HCT116 (cell line): ENCODE results near the gene IL15. TPM values are rescaled to one million over a fixed set of nuclear protein-coding genes. Genes with fewer than 3 reads are reported as not detected.

Source experiments
- ATAC-seq: fragments of 200-7000 bp; cut with Tn5 transposase; 2 replicates; pipeline ENCODE4 v1.9.1; 2020; ENCODE audit warnings: mild to moderate bottlenecking, moderate library complexity
- BruUV-seq: library from RNA; stranded (reverse); fragments of 400-500 nt; replicated peaks from 2 replicates; lab custom pipeline; 2021; lab: Mats Ljungman, UMichigan
- CTCF ChIA-PET: fragments of 300-600 bp; sonication (Branson Sonifier 250); formaldehyde crosslinking; loops from one replicate; lab custom pipeline; 2021; ENCODE audit warnings: antibody characterized with exemption; lab: Charles Lee
- POLR2A ChIA-PET: fragments of 300-600, 350-600 bp; sonication (Branson Sonifier 250); formaldehyde crosslinking; loops from one replicate; lab custom pipeline; 2021; ENCODE audit warnings: antibody characterized with exemption; lab: Charles Lee
- RAD21 ChIA-PET, 2 experiments: fragments of 300-600 bp; sonication (Branson Sonifier 250); formaldehyde crosslinking; loops; one replicate each; lab custom pipeline; 2023; ENCODE audit warnings: low total read pairs in 2 of 2; ENCODE audit not compliant: uncharacterized antibody in 2 of 2, unreplicated experiment in 2 of 2, low non-redundant PET in 1 of 2; lab: Charles Lee
- DNase-seq: peaks from one replicate; pipeline ENCODE4 v3.0.0-alpha.2; 2010; ENCODE audit warnings: low read depth, low spot score
- H2AFZ ChIP-seq: fragments of 200-600 bp; shearing (Covaris generic), sonication (generic); 2 replicates; pipeline ENCODE4 v1.6.1; 2017; ENCODE audit warnings: low read depth, mixed run types, mixed read lengths, antibody characterized with exemption, low read length; ENCODE audit not compliant: poor library complexity, severe bottlenecking
- H3K27ac ChIP-seq: 2 replicates; pipeline ENCODE4 v1.5.1; 2012; ENCODE audit warnings: low read depth, low read length
- H3K27me3 ChIP-seq: fragments of 200-600 bp; sonication (generic); 2 replicates; pipeline ENCODE4 v1.6.1; 2016; ENCODE audit warnings: mixed run types, low read length, mixed read lengths; ENCODE audit not compliant: insufficient read depth
- H3K36me3 ChIP-seq, 2 experiments: fragments of 200-500 bp in 1 of 2; fragments of 200-600 bp in 1 of 2; sonication (Bioruptor generic) in 1 of 2; sonication (generic) in 1 of 2; 2 replicates each; pipeline versions ENCODE4 v1.5.1 to v1.6.1; 2014 to 2016; ENCODE audit warnings: low read length in 2 of 2, inconsistent platforms in 1 of 2, mixed read lengths in 1 of 2, mixed run types in 1 of 2; ENCODE audit not compliant: insufficient read depth in 2 of 2, control insufficient read depth in 1 of 2
- H3K4me1 ChIP-seq, 2 experiments: fragments of 200-600 bp in 1 of 2; sonication (generic) in 1 of 2; 2 replicates each; pipeline versions ENCODE4 v1.5.1 to v1.6.1; 2012 to 2017; ENCODE audit warnings: low read length in 2 of 2, inconsistent platforms in 1 of 2, mild to moderate bottlenecking in 1 of 2, mixed read lengths in 1 of 2, mixed run types in 1 of 2, moderate library complexity in 1 of 2; ENCODE audit not compliant: insufficient read depth in 2 of 2, control insufficient read depth in 1 of 2
- H3K4me2 ChIP-seq: fragments of 200-600 bp; sonication (generic); 2 replicates; pipeline ENCODE4 v1.6.1; 2017; ENCODE audit warnings: mixed run types, low read length, mixed read lengths
- H3K4me3 ChIP-seq, 2 experiments: fragments of 200-600 bp in 1 of 2; sonication (generic) in 1 of 2; replicated peaks in 1 of 2; 2 replicates each; pipeline ENCODE4 v1.5.1; 2011 to 2016; ENCODE audit warnings: low read length in 2 of 2, control low read depth in 1 of 2, low read depth in 1 of 2, mild to moderate bottlenecking in 1 of 2, mixed read lengths in 1 of 2, mixed run types in 1 of 2
- H3K79me2 ChIP-seq: fragments of 200-600 bp; sonication (generic); 2 replicates; pipeline ENCODE4 v1.6.1; 2017; ENCODE audit warnings: mild to moderate bottlenecking, mixed run types, low read length, moderate library complexity, mixed read lengths; ENCODE audit not compliant: insufficient read depth
- H3K9ac ChIP-seq: fragments of 200-600 bp; sonication (generic); 2 replicates; pipeline ENCODE4 v1.6.1; 2016; ENCODE audit warnings: low read length, mixed read lengths
- H3K9me2 ChIP-seq: fragments of 200-600 bp; sonication (generic), shearing (Covaris generic); 2 replicates; pipeline ENCODE4 v1.6.1; 2017; ENCODE audit warnings: mixed run types, mild to moderate bottlenecking, moderate library complexity; ENCODE audit not compliant: insufficient read depth
- H3K9me3 ChIP-seq, 2 experiments: fragments of 200-500 bp in 1 of 2; fragments of 200-600 bp in 1 of 2; sonication (Bioruptor generic) in 1 of 2; sonication (generic) in 1 of 2; 2 replicates each; pipeline ENCODE4 v1.6.1; 2014 to 2017; ENCODE audit warnings: low read length in 2 of 2, mixed read lengths in 2 of 2, inconsistent platforms in 1 of 2, low read depth in 1 of 2, mild to moderate bottlenecking in 1 of 2, mixed run types in 1 of 2, moderate library complexity in 1 of 2; ENCODE audit not compliant: control insufficient read depth in 1 of 2, insufficient read depth in 1 of 2
- H4K20me1 ChIP-seq: fragments of 200-600 bp; sonication (generic), shearing (Covaris generic); 2 replicates; pipeline ENCODE4 v1.6.1; 2017; ENCODE audit warnings: mixed run types, mild to moderate bottlenecking, moderate library complexity; ENCODE audit not compliant: insufficient read depth
- ATF3 ChIP-seq: IDR thresholded peaks from 2 replicates; pipeline ENCODE4 v1.6.1; 2012
- CBX3 ChIP-seq: IDR thresholded peaks from 2 replicates; pipeline ENCODE4 v1.6.1; 2012; ENCODE audit warnings: low read depth
- CEBPB ChIP-seq: IDR thresholded peaks from 2 replicates; pipeline ENCODE4 v1.6.1; 2012; ENCODE audit warnings: low read depth
- ELF1 ChIP-seq: IDR thresholded peaks from 2 replicates; pipeline ENCODE4 v1.6.1; 2012; ENCODE audit warnings: low read depth, borderline replicate concordance
- EZH2phosphoT487 ChIP-seq: fragments of 200-600 bp; IDR thresholded peaks from 2 replicates; pipeline ENCODE4 v1.6.1; 2018; ENCODE audit warnings: antibody characterized with exemption, borderline replicate concordance
- FOSL1 ChIP-seq: IDR thresholded peaks from 2 replicates; pipeline ENCODE4 v1.6.1; 2012; ENCODE audit warnings: low read depth
- MAX ChIP-seq: IDR thresholded peaks from 2 replicates; pipeline ENCODE4 v1.6.1; 2012
- POLR2A ChIP-seq: IDR thresholded peaks from 2 replicates; pipeline ENCODE4 v1.7.0; 2011; ENCODE audit warnings: borderline replicate concordance; ENCODE audit not compliant: insufficient read depth, insufficient read length; ENCODE audit errors: extremely low read depth
- POLR2AphosphoS5 ChIP-seq: IDR thresholded peaks from 2 replicates; pipeline ENCODE4 v1.6.1; 2011; ENCODE audit warnings: mild to moderate bottlenecking, low read depth, low read length, moderate library complexity
- RAD21 ChIP-seq: IDR thresholded peaks from 2 replicates; pipeline ENCODE4 v1.6.1; 2012; ENCODE audit warnings: low read depth, mild to moderate bottlenecking
- REST ChIP-seq: IDR thresholded peaks from 2 replicates; pipeline ENCODE4 v1.6.1; 2012; ENCODE audit warnings: low read depth
- SIN3A ChIP-seq: IDR thresholded peaks from 2 replicates; pipeline ENCODE4 v1.6.1; 2012; ENCODE audit warnings: low read depth
- SP1 ChIP-seq: IDR thresholded peaks from 2 replicates; pipeline ENCODE4 v1.6.1; 2012; ENCODE audit warnings: low read depth
- YY1 ChIP-seq: IDR thresholded peaks from 2 replicates; pipeline ENCODE4 v1.6.1; 2011; ENCODE audit warnings: low read length, low read depth, moderate library complexity, mild to moderate bottlenecking; ENCODE audit not compliant: insufficient replicate concordance; ENCODE audit errors: extremely low read depth
- ZBTB33 ChIP-seq: IDR thresholded peaks from 2 replicates; pipeline ENCODE4 v1.6.1; 2011; ENCODE audit warnings: mild to moderate bottlenecking, low read length, moderate library complexity; ENCODE audit not compliant: insufficient replicate concordance; ENCODE audit errors: extremely low read depth
- ZNF274 ChIP-seq: fragments of 200-500 bp; sonication (Bioruptor generic); IDR thresholded peaks from 2 replicates; pipeline ENCODE4 v1.6.1; 2014; ENCODE audit warnings: mild to moderate bottlenecking, low read depth, low read length, inconsistent platforms
- intact Hi-C: fragments of 100-400 bp; cut with micrococcal nuclease; formaldehyde crosslinking; loops from 2 replicates; pipeline ENCODE4 v1.10.0; 2022
- total RNA-seq: library from RNA; stranded (reverse); gene quantifications from one replicate; pipeline ENCODE4 v1.2.1, GENCODE V29; 2021; ENCODE audit not compliant: unreplicated experiment

IL15 gene
- total RNA-seq, 1 experiment from 2014 or later: 1.2 TPM

GRCh38 chr4:141730805-141731204 is 94.4 kb downstream of the IL15 start:
- intact Hi-C loops: no loop called here
- no TSS peak for BruUV-seq

More at GRCh38 chr4:141730805-141731204, 94.4 kb downstream of the IL15 start:
- H3K9ac ChIP-seq: no peak overlapping the region
- no peaks in the 10 kb centered on the region for H3K36me3 ChIP-seq
- TF ChIP-seq EZH2phosphoT487: no peak
- TF ChIP-seq ZNF274: no peak
- TF ChIP-seq ATF3: no peak
- TF ChIP-seq MAX: no peak
- TF ChIP-seq RAD21: no peak
- no peak for TF ChIP-seq SP1
- TF ChIP-seq CEBPB: no peak
- no peak for TF ChIP-seq SIN3A
- no peak for TF ChIP-seq FOSL1
- no peak for TF ChIP-seq ELF1
- no peak for TF ChIP-seq REST
- no peak for TF ChIP-seq ZBTB33
- TF ChIP-seq YY1: no peak
- no peak for TF ChIP-seq POLR2AphosphoS5
- no peak for TF ChIP-seq CBX3
- no peak for TF ChIP-seq POLR2A
- H3K4me1 ChIP-seq: peaks cover 0 to 7% of the 10 kb centered on the region in 2 experiments; a peak in 1 of 4 replicates
- H3K27ac ChIP-seq: no peak overlapping the region
- no peaks in the 10 kb centered on the region for H3K9me2 ChIP-seq
- H3K4me2 ChIP-seq: no peak overlapping the region; the same call in 1 of the 2 replicates
- H3K4me3 ChIP-seq: no peak overlapping the region
- no peaks in the 10 kb centered on the region for H4K20me1 ChIP-seq
- ATAC-seq (no peak), DNase-seq (no peak)
- RAD21 ChIA-PET: no interaction called here
- H3K27me3 ChIP-seq: no peaks in the 10 kb centered on the region
- POLR2A ChIA-PET: no interaction called here
- no peak overlapping the region for H2AFZ ChIP-seq
- H3K79me2 ChIP-seq: no peaks in the 10 kb centered on the region
- CTCF ChIA-PET: no interaction called here
- H3K9me3 ChIP-seq: no peaks in the 10 kb centered on the region
